HG03354 (cell line): ENCODE results near the gene PPP1R12A.

Experiments used
- ATAC-seq: cut with Tn5 transposase; IDR thresholded peaks from one replicate; pipeline ENCODE4 v1.9.1; 2021; ENCODE audit warnings: mild to moderate bottlenecking; ENCODE audit not compliant: unreplicated experiment, poor library complexity, severe bottlenecking

Gene PPP1R12A

GRCh38 chr12:79782172-79782900 lies 152.6 kb downstream of the PPP1R12A start:
- ATAC-seq, result no peak

- no peak for ATAC-seq
These were observed 156.0 kb downstream of the PPP1R12A start for GRCh38 chr12:79778802-79779448.

GRCh38 chr12:79776111-79776510 lies 158.8 kb downstream of the PPP1R12A start:
- no peak for ATAC-seq

GRCh38 chr12:79775355-79776027 lies 159.4 kb downstream of the PPP1R12A start:
- ATAC-seq, result no peak

GRCh38 chr12:79773896-79774295 lies 161.0 kb downstream of the PPP1R12A start:
- no peak for ATAC-seq

- no peak for ATAC-seq
These were observed 164.9 kb downstream of the PPP1R12A start for GRCh38 chr12:79769860-79770485.

- no peak for ATAC-seq
These were observed 165.6 kb downstream of the PPP1R12A start for GRCh38 chr12:79769189-79769859.

GRCh38 chr12:79766705-79767464 lies 168.0 kb downstream of the PPP1R12A start:
- no peak for ATAC-seq

- no peak for ATAC-seq
These were observed 169.7 kb downstream of the PPP1R12A start for GRCh38 chr12:79765157-79765556.

- ATAC-seq, result no peak
These were observed 170.3 kb downstream of the PPP1R12A start for GRCh38 chr12:79764641-79765040.

GRCh38 chr12:79763766-79764452 lies 171.0 kb downstream of the PPP1R12A start:
- no peak for ATAC-seq

GRCh38 chr12:79761341-79761740 lies 173.6 kb downstream of the PPP1R12A start:
- no peak for ATAC-seq

- no peak for ATAC-seq
These were observed 187.6 kb downstream of the PPP1R12A start for GRCh38 chr12:79747274-79747673.

GRCh38 chr12:79737875-79738718 lies 196.8 kb downstream of the PPP1R12A start:
- ATAC-seq, result peak; percentile 91

GRCh38 chr12:79732638-79733037 lies 202.3 kb downstream of the PPP1R12A start:
- no peak for ATAC-seq

- ATAC-seq, result no peak
These were observed 208.9 kb downstream of the PPP1R12A start for GRCh38 chr12:79725987-79726386.
